A673 (cell line): Measurements from ENCODE around the gene WHRN.

Experiments used
- EZH2 ChIP-seq: fragments of 200-600 bp; sonication (generic); IDR thresholded peaks from 2 replicates; pipeline ENCODE4 v1.6.1; 2017; ENCODE audit warnings: borderline replicate concordance, low read depth, mild to moderate bottlenecking, mixed read lengths, antibody characterized with exemption, low read length; ENCODE audit not compliant: poor library complexity, severe bottlenecking
- TF ChIP-seq, protein P1 (sequence below): fragments of 300-800, 200-600 bp; sonication (generic); conservative IDR thresholded peaks from 2 replicates; pipeline ENCODE4 v1.5.1; 2017; ENCODE audit warnings: low read depth, mild to moderate bottlenecking, antibody characterized with exemption, low read length, moderate library complexity, mixed read lengths

DNA sequence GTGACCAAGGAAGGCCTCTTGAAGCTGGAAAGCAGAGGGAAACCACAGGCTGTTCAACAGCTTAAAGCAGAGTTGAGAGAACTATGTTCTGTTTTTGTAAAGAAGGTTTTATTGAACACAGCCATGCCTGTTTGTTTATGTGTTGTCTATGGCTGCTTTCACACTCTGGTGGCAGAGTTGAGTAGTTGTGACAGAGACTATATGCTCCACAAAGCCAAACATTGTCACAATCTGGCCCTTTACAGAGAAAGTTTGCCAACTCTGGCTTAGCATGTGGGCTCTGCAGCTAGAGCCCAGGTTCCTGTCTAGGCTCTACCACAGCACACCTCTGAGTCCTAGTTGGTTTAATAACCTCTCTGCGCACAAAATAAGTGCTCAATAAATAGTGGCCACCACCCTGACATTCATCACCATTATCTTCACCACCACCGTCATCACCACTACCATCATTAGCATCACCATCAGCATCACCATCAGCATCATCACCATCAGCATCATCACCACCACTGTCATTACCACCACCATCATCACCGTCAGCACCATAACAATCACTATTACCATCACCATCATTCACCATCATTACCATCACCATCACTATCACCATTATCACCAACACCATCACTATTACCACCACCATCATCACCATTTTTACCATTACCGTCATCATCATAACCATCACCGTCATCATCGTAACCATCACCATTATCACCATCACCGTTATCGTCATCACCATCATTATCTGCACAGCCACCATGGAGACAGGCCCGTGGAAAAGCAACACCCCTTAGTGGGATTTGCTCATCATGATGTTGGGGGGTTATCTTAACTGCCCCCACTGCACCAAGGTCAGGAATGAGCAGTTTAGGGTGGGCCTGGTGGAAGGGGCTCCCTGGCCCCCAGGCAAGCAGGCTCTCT lies 135.8 kb downstream of the WHRN start:
- TF ChIP-seq, protein P1, sequence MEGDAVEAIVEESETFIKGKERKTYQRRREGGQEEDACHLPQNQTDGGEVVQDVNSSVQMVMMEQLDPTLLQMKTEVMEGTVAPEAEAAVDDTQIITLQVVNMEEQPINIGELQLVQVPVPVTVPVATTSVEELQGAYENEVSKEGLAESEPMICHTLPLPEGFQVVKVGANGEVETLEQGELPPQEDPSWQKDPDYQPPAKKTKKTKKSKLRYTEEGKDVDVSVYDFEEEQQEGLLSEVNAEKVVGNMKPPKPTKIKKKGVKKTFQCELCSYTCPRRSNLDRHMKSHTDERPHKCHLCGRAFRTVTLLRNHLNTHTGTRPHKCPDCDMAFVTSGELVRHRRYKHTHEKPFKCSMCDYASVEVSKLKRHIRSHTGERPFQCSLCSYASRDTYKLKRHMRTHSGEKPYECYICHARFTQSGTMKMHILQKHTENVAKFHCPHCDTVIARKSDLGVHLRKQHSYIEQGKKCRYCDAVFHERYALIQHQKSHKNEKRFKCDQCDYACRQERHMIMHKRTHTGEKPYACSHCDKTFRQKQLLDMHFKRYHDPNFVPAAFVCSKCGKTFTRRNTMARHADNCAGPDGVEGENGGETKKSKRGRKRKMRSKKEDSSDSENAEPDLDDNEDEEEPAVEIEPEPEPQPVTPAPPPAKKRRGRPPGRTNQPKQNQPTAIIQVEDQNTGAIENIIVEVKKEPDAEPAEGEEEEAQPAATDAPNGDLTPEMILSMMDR = no peak
- no peak for TF ChIP-seq EZH2
